ENCODE results near the gene SMIM33. TPM values are rescaled to one million over a fixed set of nuclear protein-coding genes. Genes with fewer than 3 reads are reported as not detected.

SMIM33 gene
- total and polyA plus RNA-seq, 9 of the 15 experiments (the other 6 are each of a cell fraction or from before 2014, with no cell fraction given) = not detected

DNA sequence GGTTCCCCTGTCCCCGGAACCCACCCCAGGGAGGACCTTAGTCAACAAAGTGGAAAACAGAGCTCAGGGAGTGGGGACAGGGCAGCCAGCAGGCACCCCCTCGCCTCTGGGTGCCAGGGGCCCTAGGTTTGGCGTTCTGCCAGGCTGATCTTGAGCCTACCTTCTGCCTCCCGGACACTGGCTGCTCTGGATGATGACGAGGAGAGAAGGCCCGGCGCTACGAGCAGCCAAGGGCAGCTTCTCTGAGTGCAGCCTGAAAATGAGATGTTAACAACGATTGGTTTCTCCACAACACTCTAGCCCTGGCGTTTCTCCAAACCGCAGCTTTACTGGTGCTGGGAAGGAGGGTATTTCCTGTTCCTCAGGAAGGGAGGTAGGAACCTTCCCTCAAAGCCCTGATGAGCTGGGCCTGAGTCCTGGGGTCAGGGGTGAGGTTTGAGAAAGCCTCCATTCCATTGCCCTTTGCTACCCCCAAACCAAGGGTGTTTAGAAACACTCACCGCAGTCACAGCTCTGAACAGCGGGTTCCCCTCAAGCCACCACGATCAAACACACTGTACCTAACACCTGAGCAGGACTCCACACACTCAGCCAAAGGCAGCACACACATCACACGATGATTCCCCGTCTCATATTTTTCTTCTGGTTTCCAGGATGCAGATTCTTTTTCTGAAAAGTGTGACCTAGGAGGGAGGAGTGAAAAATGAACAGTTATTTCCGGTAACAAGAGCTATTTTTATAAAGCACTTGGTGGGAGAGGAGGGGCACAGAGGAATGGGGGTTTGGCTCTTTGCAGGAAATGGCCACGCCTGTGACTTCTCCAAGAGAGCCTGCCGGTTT, 11.5 kb downstream of the SMIM33 start, which contains the start of gene STING1 (continued):
- TF ChIP-seq, protein P1, sequence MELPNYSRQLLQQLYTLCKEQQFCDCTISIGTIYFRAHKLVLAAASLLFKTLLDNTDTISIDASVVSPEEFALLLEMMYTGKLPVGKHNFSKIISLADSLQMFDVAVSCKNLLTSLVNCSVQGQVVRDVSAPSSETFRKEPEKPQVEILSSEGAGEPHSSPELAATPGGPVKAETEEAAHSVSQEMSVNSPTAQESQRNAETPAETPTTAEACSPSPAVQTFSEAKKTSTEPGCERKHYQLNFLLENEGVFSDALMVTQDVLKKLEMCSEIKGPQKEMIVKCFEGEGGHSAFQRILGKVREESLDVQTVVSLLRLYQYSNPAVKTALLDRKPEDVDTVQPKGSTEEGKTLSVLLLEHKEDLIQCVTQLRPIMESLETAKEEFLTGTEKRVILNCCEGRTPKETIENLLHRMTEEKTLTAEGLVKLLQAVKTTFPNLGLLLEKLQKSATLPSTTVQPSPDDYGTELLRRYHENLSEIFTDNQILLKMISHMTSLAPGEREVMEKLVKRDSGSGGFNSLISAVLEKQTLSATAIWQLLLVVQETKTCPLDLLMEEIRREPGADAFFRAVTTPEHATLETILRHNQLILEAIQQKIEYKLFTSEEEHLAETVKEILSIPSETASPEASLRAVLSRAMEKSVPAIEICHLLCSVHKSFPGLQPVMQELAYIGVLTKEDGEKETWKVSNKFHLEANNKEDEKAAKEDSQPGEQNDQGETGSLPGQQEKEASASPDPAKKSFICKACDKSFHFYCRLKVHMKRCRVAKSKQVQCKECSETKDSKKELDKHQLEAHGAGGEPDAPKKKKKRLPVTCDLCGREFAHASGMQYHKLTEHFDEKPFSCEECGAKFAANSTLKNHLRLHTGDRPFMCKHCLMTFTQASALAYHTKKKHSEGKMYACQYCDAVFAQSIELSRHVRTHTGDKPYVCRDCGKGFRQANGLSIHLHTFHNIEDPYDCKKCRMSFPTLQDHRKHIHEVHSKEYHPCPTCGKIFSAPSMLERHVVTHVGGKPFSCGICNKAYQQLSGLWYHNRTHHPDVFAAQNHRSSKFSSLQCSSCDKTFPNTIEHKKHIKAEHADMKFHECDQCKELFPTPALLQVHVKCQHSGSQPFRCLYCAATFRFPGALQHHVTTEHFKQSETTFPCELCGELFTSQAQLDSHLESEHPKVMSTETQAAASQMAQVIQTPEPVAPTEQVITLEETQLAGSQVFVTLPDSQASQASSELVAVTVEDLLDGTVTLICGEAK (IDR thresholded peaks at IDR 0.05) = peak; percentile 70
- TF ChIP-seq, protein P1 (CRISPR knock-in tag; IDR thresholded peaks at IDR 0.05) = no peak
- TF ChIP-seq TRIM24 (IDR thresholded peaks at IDR 0.05) (peak in 1 of 2 experiments; percentile 51; a peak in 1 of 4 replicates), PRPF4 (IDR thresholded peaks at IDR 0.05; ENCODE audit: insufficient read depth, low read depth, low read length, poor library complexity, severe bottlenecking) (no peak), ATF7 (IDR thresholded peaks at IDR 0.05) (peak; percentile 69), ZBED1 (IDR thresholded peaks at IDR 0.05) (no peak), HDAC1 (IDR thresholded peaks at IDR 0.05) (no peak), FOS (IDR thresholded peaks at IDR 0.05; ENCODE audit: extremely low read depth, insufficient read length) (no peak), SRSF3 (IDR thresholded peaks at IDR 0.05; ENCODE audit: insufficient read depth, low read length) (0 out of 2 replicates have a peak, but pooled peaks have one; percentile 21), SMAD4 (CRISPR knock-in tag; conservative IDR thresholded peaks at IDR 0.05) (peak; percentile 70; the same call in 1 of the 2 replicates), E2F3 (CRISPR knock-in tag; IDR thresholded peaks at IDR 0.05) (peak; percentile 47; the same call in 1 of the 2 replicates)
- TF ChIP-seq, protein P2, sequence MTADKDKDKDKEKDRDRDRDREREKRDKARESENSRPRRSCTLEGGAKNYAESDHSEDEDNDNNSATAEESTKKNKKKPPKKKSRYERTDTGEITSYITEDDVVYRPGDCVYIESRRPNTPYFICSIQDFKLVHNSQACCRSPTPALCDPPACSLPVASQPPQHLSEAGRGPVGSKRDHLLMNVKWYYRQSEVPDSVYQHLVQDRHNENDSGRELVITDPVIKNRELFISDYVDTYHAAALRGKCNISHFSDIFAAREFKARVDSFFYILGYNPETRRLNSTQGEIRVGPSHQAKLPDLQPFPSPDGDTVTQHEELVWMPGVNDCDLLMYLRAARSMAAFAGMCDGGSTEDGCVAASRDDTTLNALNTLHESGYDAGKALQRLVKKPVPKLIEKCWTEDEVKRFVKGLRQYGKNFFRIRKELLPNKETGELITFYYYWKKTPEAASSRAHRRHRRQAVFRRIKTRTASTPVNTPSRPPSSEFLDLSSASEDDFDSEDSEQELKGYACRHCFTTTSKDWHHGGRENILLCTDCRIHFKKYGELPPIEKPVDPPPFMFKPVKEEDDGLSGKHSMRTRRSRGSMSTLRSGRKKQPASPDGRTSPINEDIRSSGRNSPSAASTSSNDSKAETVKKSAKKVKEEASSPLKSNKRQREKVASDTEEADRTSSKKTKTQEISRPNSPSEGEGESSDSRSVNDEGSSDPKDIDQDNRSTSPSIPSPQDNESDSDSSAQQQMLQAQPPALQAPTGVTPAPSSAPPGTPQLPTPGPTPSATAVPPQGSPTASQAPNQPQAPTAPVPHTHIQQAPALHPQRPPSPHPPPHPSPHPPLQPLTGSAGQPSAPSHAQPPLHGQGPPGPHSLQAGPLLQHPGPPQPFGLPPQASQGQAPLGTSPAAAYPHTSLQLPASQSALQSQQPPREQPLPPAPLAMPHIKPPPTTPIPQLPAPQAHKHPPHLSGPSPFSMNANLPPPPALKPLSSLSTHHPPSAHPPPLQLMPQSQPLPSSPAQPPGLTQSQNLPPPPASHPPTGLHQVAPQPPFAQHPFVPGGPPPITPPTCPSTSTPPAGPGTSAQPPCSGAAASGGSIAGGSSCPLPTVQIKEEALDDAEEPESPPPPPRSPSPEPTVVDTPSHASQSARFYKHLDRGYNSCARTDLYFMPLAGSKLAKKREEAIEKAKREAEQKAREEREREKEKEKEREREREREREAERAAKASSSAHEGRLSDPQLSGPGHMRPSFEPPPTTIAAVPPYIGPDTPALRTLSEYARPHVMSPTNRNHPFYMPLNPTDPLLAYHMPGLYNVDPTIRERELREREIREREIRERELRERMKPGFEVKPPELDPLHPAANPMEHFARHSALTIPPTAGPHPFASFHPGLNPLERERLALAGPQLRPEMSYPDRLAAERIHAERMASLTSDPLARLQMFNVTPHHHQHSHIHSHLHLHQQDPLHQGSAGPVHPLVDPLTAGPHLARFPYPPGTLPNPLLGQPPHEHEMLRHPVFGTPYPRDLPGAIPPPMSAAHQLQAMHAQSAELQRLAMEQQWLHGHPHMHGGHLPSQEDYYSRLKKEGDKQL (CRISPR knock-in tag; IDR thresholded peaks at IDR 0.05; ENCODE audit: borderline replicate concordance) = no peak

Data from K562 (cell line).